A549 (cell line): ENCODE measurements around the gene FAM53B. TPM values are rescaled to one million over a fixed set of nuclear protein-coding genes. Genes with fewer than 3 reads are reported as not detected.
A peak's percentile ranks its signal among the peaks of the same experiment; 100 is the strongest.

ENCODE experiments used
- ATAC-seq, 2 experiments: fragments of 200-7000 bp in 1 of 2; fragments of >200 bp in 1 of 2; cut with Nextera tagmentation in 1 of 2; cut with Tn5 transposase in 1 of 2; 3 replicates each; pipeline versions ENCODE4 v1.8.0 to v1.9.1; 2018 to 2020; ENCODE audit warnings: mild to moderate bottlenecking in 1 of 2, moderate library complexity in 1 of 2
- CTCF ChIA-PET: fragments of 300-600 bp; sonication (Branson Sonifier 250); formaldehyde crosslinking; extraction: SDS; loops from one replicate; lab custom pipeline; 2021; ENCODE audit warnings: antibody characterized with exemption, inconsistent platforms; lab: Yijun Ruan, JAX
- POLR2A ChIA-PET: fragments of 350-600 bp; formaldehyde crosslinking; extraction: SDS; loops from one replicate; lab custom pipeline; 2021; ENCODE audit warnings: antibody characterized with exemption, inconsistent platforms; lab: Yijun Ruan, JAX
- DNase-seq, 2 experiments: peaks; one replicate each; pipeline versions ENCODE4 v3.0.0 to v3.0.0-alpha.2; 2011 to 2016; ENCODE audit warnings: low read depth in 1 of 2, low spot score in 1 of 2
- FAIRE-seq: peaks from 2 replicates; lab custom pipeline; 2011; peaks lifted over from hg19 to GRCh38; lab: Jason Lieb, UNC
- H3K27ac ChIP-seq, 2 experiments: fragments of >200 bp; sonication (Bioruptor Twin); formaldehyde crosslinking; 3 replicates each; pipeline ENCODE4 v1.5.1; 2016 to 2017
- H3K4me1 ChIP-seq: fragments of >200 bp; sonication (Bioruptor Twin); formaldehyde crosslinking; 3 replicates; pipeline ENCODE4 v1.6.1; 2016
- H3K4me2 ChIP-seq: fragments of >200 bp; sonication (Bioruptor Twin); formaldehyde crosslinking; 3 replicates; pipeline ENCODE4 v1.6.1; 2016
- H3K4me3 ChIP-seq: fragments of >200 bp; sonication (Bioruptor Twin); formaldehyde crosslinking; 3 replicates; pipeline ENCODE4 v1.5.1; 2016
- H3K9me3 ChIP-seq: fragments of >200 bp; sonication (Bioruptor Twin); formaldehyde crosslinking; 3 replicates; pipeline ENCODE4 v1.6.1; 2016
- CBX2 ChIP-seq: fragments of 200-600 bp; sonication (generic); IDR thresholded peaks from 2 replicates; pipeline ENCODE4 v1.6.1; 2016; ENCODE audit warnings: low read depth, mild to moderate bottlenecking, borderline replicate concordance
- CHD2 ChIP-seq: fragments of 150-350 bp; IDR thresholded peaks from 2 replicates; pipeline ENCODE4 v1.6.1; 2014; ENCODE audit warnings: low read length; ENCODE audit not compliant: partially characterized antibody
- CHD4 ChIP-seq: fragments of 200-600 bp; sonication (generic); IDR thresholded peaks from 2 replicates; pipeline ENCODE4 v1.6.1; 2016; ENCODE audit warnings: antibody characterized with exemption, mild to moderate bottlenecking, borderline replicate concordance
- FOSL2 ChIP-seq, 2 experiments: fragments of 450-650 bp in 1 of 2; fragments of >200 bp in 1 of 2; sonication (Bioruptor Twin) in 1 of 2; formaldehyde crosslinking; IDR thresholded peaks; 2 replicates each; pipeline versions ENCODE4 v1.5.0 to v1.6.1; 2016 to 2020; ENCODE audit warnings: mild to moderate bottlenecking in 1 of 2, moderate library complexity in 1 of 2
- HOXA7 ChIP-seq: fragments of 250-450 bp; sonication (Bioruptor Pico); IDR thresholded peaks from 2 replicates; pipeline ENCODE4 v1.5.0; 2020; ENCODE audit warnings: mild to moderate bottlenecking, moderate library complexity
- JUNB ChIP-seq: fragments of >200 bp; sonication (Bioruptor Twin); formaldehyde crosslinking; IDR thresholded peaks from 2 replicates; pipeline ENCODE4 v1.6.1; 2016
- KDM5A ChIP-seq: fragments of 200-600 bp; sonication (generic); IDR thresholded peaks from 2 replicates; pipeline ENCODE4 v1.6.1; 2016; ENCODE audit warnings: antibody characterized with exemption, mild to moderate bottlenecking
- MYC ChIP-seq: IDR thresholded peaks from 2 replicates; pipeline ENCODE4 v1.6.1; 2012; ENCODE audit warnings: mild to moderate bottlenecking, inconsistent platforms, low read length, improper control_type of control experiment, borderline replicate concordance
- PHF8 ChIP-seq: fragments of 200-600 bp; sonication (generic); IDR thresholded peaks from 2 replicates; pipeline ENCODE4 v1.6.1; 2016; ENCODE audit warnings: low read depth, mild to moderate bottlenecking, antibody characterized with exemption, moderate library complexity, borderline replicate concordance
- POLR2A ChIP-seq: IDR thresholded peaks from 2 replicates; pipeline ENCODE4 v1.6.1; 2012; ENCODE audit warnings: mild to moderate bottlenecking, low read length
- POLR2AphosphoS2 ChIP-seq: conservative IDR thresholded peaks from 2 replicates; pipeline ENCODE4 v1.6.1; 2012; ENCODE audit warnings: low read length, improper control_type of control experiment, inconsistent platforms
- RCOR1 ChIP-seq: fragments of 150-350 bp; IDR thresholded peaks from 2 replicates; pipeline ENCODE4 v1.6.1; 2014; ENCODE audit warnings: antibody characterized with exemption, low read length, low read depth
- TFCP2L1 ChIP-seq: fragments of 250-450 bp; sonication (Bioruptor Pico); IDR thresholded peaks from 2 replicates; pipeline ENCODE4 v1.5.0; 2021; ENCODE audit warnings: mild to moderate bottlenecking
- TP53 ChIP-seq: fragments of 250-450 bp; sonication (Bioruptor Pico); IDR thresholded peaks from 2 replicates; pipeline ENCODE4 v1.5.0; 2021; ENCODE audit warnings: mild to moderate bottlenecking, moderate library complexity
- ZC3H11A ChIP-seq: fragments of 450-650 bp; IDR thresholded peaks from 2 replicates; pipeline ENCODE4 v1.6.1; 2014; ENCODE audit warnings: antibody characterized with exemption, mild to moderate bottlenecking
- ZNF302 ChIP-seq: fragments of 250-450 bp; sonication (Bioruptor Pico); IDR thresholded peaks from 2 replicates; pipeline ENCODE4 v1.9.0; 2021; ENCODE audit warnings: inconsistent platforms, mild to moderate bottlenecking, moderate library complexity
- WGBS: methylation state at CpG from one replicate; pipeline ENCODE4 v1.1.6; 2017; ENCODE audit errors: missing lambda C conversion rate; 5-methylcytosine and 5-hydroxymethylcytosine counted together
- polyA plus RNA-seq, 4 experiments: library from polyadenylated mRNA; depleted of rRNA in 3 of 4; stranded (reverse); fragments of >200 nt; fragmentation: RNase III in 1 of 4; extraction: RNeasy Plus Mini Kit Qiagen cat#74134 plus additional on column Dnase treatment in 1 of 4; gene quantifications; 2 replicates in 3 of 4; 3 replicates in 1 of 4; pipeline ENCODE4 v1.2.3, GENCODE V29; 2011 to 2017
- TF ChIP-seq, protein P1 (sequence below): fragments of >200 bp; sonication (Bioruptor Twin); formaldehyde crosslinking; IDR thresholded peaks from 3 replicates; pipeline ENCODE4 v1.5.1; 2016
- TF ChIP-seq, protein P2 (sequence below): IDR thresholded peaks from 2 replicates; pipeline ENCODE4 v1.6.1; 2012; ENCODE audit warnings: low read depth, borderline replicate concordance
- TF ChIP-seq, protein P3 (sequence below): fragments of 150-350 bp; IDR thresholded peaks from 2 replicates; pipeline ENCODE4 v1.6.1; 2014; ENCODE audit warnings: low read depth, mild to moderate bottlenecking, low read length
- TF ChIP-seq, protein P4 (sequence below): fragments of >200 bp; sonication (Bioruptor Twin); formaldehyde crosslinking; IDR thresholded peaks from 2 replicates; pipeline ENCODE4 v1.6.1; 2016
- TF ChIP-seq, protein P5 (sequence below): fragments of 250-450 bp; sonication (Bioruptor Pico); IDR thresholded peaks from 2 replicates; pipeline ENCODE4 v1.5.0; 2021; ENCODE audit warnings: mild to moderate bottlenecking, moderate library complexity, borderline replicate concordance

Gene FAM53B
- polyA plus RNA-seq, 2 of the 4 experiments (the other 2 are of a cell fraction) = 5.1 to 8.5 TPM

DNA sequence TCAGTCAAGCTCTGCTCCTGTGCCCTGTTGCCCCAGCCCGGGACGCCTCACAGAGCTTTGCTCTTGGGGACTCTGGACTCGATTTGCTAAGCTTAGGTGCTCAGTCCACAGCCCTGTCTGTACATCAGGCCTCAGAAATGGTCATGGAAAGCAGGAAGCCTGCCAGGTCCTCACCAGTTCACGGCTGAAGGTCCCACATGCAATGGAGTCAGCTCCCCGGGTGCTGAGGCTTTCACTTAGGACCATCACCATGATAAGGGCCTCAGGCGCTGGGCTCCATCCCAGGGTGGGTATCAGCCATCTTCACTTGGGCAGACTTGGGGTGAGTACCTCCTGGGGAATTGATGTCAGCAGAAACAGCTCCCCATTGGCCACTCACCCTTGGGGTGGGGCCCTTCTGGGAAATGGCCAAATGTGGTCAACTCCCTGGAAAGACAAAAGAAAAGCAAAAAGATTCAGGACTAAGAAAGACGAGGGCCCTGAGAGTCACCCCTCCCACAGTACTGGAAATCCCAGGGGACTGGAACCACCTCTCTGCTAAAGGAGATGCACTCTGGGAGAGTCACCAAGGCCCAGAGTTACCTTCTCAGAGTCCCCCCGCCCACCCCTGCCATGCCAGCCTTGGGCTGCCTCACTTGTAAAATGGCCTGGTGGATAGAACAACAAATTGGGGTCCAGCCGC lies 37.6 kb downstream of the FAM53B start:
- FAIRE-seq (no peak), ATAC-seq (no peak), DNase-seq (no peak)
- ChIA-PET POLR2A (no interaction called here), CTCF (interaction anchor here (0.9 to 1.7 kb wide), 4 partner anchors 8 to 18 kb away, joined by 3 to 6 read pairs (median 4); no protein-coding TSS in a partner anchor)
- H3K9me3 ChIP-seq = no peaks in the 10 kb centered on the region
- whole genome bisulfite sequencing = 87% methylated on average over 9 of the region's 9 CpGs
- H3K4me3 ChIP-seq = no peak overlapping the region
- H3K4me2 ChIP-seq = no peak overlapping the region
- TF ChIP-seq, protein P1, sequence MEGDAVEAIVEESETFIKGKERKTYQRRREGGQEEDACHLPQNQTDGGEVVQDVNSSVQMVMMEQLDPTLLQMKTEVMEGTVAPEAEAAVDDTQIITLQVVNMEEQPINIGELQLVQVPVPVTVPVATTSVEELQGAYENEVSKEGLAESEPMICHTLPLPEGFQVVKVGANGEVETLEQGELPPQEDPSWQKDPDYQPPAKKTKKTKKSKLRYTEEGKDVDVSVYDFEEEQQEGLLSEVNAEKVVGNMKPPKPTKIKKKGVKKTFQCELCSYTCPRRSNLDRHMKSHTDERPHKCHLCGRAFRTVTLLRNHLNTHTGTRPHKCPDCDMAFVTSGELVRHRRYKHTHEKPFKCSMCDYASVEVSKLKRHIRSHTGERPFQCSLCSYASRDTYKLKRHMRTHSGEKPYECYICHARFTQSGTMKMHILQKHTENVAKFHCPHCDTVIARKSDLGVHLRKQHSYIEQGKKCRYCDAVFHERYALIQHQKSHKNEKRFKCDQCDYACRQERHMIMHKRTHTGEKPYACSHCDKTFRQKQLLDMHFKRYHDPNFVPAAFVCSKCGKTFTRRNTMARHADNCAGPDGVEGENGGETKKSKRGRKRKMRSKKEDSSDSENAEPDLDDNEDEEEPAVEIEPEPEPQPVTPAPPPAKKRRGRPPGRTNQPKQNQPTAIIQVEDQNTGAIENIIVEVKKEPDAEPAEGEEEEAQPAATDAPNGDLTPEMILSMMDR = no peak
- TF ChIP-seq KDM5A (no peak), TFCP2L1 (CRISPR knock-in tag) (no peak)
- TF ChIP-seq, protein P2, sequence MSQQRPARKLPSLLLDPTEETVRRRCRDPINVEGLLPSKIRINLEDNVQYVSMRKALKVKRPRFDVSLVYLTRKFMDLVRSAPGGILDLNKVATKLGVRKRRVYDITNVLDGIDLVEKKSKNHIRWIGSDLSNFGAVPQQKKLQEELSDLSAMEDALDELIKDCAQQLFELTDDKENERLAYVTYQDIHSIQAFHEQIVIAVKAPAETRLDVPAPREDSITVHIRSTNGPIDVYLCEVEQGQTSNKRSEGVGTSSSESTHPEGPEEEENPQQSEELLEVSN = no peak
- 0 out of 3 replicates have a peak, but pooled peaks cover 6% of the 10 kb centered on the region for H3K4me1 ChIP-seq
- H3K27ac ChIP-seq = no peak overlapping the region

DNA sequence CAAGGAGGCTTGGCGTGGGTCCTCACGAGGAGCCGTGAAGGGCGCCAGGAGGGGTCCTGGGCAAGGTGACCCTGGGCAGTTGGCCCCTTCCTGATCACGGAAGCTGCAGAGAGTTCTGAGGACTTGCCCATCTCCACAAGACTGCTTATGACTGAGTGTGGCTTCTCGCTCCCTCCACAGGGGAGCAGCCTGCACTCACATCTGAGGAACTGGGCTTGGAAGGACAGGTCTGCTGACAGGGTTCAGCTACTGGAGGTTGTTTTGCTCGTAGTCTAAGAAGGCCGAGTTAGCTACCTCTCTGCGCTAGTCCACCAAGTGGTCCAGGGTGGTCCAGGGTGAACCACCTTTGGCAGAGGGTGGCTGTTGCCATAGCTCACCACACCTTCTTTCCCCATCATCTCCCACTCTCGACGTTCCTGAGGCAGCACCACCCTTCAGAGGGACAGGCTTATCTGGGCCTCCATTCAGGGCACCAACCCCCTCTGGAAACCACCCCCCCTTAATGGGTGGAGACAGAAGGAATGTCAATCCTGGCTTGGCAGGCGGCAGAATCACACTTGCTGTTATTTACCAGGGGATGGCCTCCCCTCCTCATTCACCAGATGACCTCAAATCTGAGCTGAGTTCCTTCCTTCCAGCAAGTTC lies 38.2 kb downstream of the FAM53B start:
- Histone ChIP-seq H3K27ac (no peak overlapping the region), H3K9me3 (no peaks in the 10 kb centered on the region), H3K4me2 (no peak overlapping the region), H3K4me3 (no peak overlapping the region), H3K4me1 (0 out of 3 replicates have a peak, but pooled peaks cover 6% of the 10 kb centered on the region)
- FAIRE-seq (no peak), DNase-seq (peak in 1 of 2 experiments; percentile 18), ATAC-seq (peak in 1 of 2 experiments; percentile 42; a peak in 1 of 6 replicates)
- CTCF ChIA-PET = interaction anchor here (0.9 to 1.7 kb wide), 4 partner anchors 9 to 36 kb away, joined by 3 to 6 read pairs (median 5); no protein-coding TSS in a partner anchor
- POLR2A ChIA-PET = no interaction called here
- TF ChIP-seq, protein P2 = no peak
- TF ChIP-seq PHF8 (no peak), ZC3H11A (no peak), MYC (no peak), POLR2AphosphoS2 (no peak), CHD2 (no peak), ZNF302 (CRISPR knock-in tag) (no peak), RCOR1 (no peak), TP53 (CRISPR knock-in tag) (no peak)
- TF ChIP-seq, protein P1 = no peak
- WGBS = 92% methylated on average over 10 of the region's 12 CpGs

DNA sequence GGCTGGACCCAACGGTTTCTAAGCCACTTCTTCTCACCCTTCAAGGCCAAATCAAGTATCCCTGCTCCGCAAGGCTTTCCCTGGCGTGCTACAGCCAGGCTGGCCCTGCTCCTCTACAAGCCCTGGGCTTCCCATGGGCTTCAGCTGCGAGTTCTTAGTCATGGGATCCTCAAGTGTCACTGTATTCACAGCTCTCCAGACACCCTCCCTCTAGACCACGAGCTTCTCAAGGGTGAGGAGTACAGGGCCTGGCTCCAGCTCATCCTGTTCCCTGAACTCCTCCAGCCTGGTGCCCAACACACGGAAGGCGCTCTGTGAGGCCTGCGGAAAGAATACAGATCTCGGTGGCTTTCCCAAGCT lies 38.8 kb downstream of the FAM53B start:
- ChIA-PET POLR2A (no interaction called here), CTCF (interaction anchor here (0.9 to 1.7 kb wide), 5 partner anchors 9 to 36 kb away, joined by 3 to 6 read pairs (median 4); no protein-coding TSS in a partner anchor)
- Histone ChIP-seq H3K4me1 (0 out of 3 replicates have a peak, but pooled peaks cover 6% of the 10 kb centered on the region), H3K27ac (no peak overlapping the region)
- 96% methylated on average over 8 of the region's 9 CpGs for whole genome bisulfite sequencing
- DNase-seq (no peak), FAIRE-seq (no peak)
- TF ChIP-seq, protein P3, sequence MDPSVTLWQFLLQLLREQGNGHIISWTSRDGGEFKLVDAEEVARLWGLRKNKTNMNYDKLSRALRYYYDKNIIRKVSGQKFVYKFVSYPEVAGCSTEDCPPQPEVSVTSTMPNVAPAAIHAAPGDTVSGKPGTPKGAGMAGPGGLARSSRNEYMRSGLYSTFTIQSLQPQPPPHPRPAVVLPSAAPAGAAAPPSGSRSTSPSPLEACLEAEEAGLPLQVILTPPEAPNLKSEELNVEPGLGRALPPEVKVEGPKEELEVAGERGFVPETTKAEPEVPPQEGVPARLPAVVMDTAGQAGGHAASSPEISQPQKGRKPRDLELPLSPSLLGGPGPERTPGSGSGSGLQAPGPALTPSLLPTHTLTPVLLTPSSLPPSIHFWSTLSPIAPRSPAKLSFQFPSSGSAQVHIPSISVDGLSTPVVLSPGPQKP = no peak
- TF ChIP-seq, protein P4, sequence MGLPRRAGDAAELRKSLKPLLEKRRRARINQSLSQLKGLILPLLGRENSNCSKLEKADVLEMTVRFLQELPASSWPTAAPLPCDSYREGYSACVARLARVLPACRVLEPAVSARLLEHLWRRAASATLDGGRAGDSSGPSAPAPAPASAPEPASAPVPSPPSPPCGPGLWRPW = no peak
- TF ChIP-seq HOXA7 (CRISPR knock-in tag) = no peak
- no peak for TF ChIP-seq POLR2A
- TF ChIP-seq, protein P5, sequence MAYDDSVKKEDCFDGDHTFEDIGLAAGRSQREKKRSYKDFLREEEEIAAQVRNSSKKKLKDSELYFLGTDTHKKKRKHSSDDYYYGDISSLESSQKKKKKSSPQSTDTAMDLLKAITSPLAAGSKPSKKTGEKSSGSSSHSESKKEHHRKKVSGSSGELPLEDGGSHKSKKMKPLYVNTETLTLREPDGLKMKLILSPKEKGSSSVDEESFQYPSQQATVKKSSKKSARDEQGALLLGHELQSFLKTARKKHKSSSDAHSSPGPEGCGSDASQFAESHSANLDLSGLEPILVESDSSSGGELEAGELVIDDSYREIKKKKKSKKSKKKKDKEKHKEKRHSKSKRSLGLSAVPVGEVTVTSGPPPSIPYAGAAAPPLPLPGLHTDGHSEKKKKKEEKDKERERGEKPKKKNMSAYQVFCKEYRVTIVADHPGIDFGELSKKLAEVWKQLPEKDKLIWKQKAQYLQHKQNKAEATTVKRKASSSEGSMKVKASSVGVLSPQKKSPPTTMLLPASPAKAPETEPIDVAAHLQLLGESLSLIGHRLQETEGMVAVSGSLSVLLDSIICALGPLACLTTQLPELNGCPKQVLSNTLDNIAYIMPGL (CRISPR knock-in tag) = no peak
- TF ChIP-seq CHD4 = no peak
- TF ChIP-seq JUNB = no peak
- no peak for TF ChIP-seq ZNF302 (CRISPR knock-in tag)
- TF ChIP-seq FOSL2 (IDR thresholded peaks at IDR 0.05) = no peak
- TF ChIP-seq FOSL2 (CRISPR knock-in tag; IDR thresholded peaks at IDR 0.05) = no peak
- TF ChIP-seq CBX2 = no peak
- TF ChIP-seq, all 56 proteins: peak for 0
- H3K9me3 ChIP-seq = no peaks in the 10 kb centered on the region
- no peak for ATAC-seq
- H3K4me2 ChIP-seq = no peak overlapping the region
- H3K4me3 ChIP-seq = no peak overlapping the region
